Stimulated activated CD4-positive, alpha-beta T cell treated with anti-CD3 and anti-CD28 coated beads, Interleukin-12 subunit alpha, Interleukin-12 subunit beta, amount 100 ng/mL, for 24 hours (primary cell): ENCODE results near the gene HSPA1L.

Source experiments
- DNase-seq, 2 experiments: peaks; one replicate each; pipeline ENCODE4 v3.0.0-alpha.2; 2020; ENCODE audit warnings: low read depth in 2 of 2

The HSPA1L gene

GRCh38 chr6:31782126-31782855 lies 32.8 kb downstream of the HSPA1L start:
- no peak for DNase-seq

GRCh38 chr6:31781244-31782125 lies 33.6 kb downstream of the HSPA1L start:
- no peak for DNase-seq

- DNase-seq = no peak
Measured at GRCh38 chr6:31780507-31781243, 34.4 kb downstream of the HSPA1L start.

- DNase-seq = no peak
Measured at GRCh38 chr6:31779908-31780307, 35.2 kb downstream of the HSPA1L start.

GRCh38 chr6:31778999-31779885 lies 35.8 kb downstream of the HSPA1L start:
- no peak for DNase-seq

- DNase-seq = no peak
Measured at GRCh38 chr6:31778193-31778592, 36.9 kb downstream of the HSPA1L start.

GRCh38 chr6:31777667-31778050 lies 37.4 kb downstream of the HSPA1L start:
- DNase-seq = no peak

GRCh38 chr6:31776989-31777666 lies 38.0 kb downstream of the HSPA1L start, which contains the start of gene VWA7:
TSS of gene VWA7 (minus strand) at chr6:31777328. CDS start at chr6:31776779, 549 bp downstream.
- peak; percentile 51 to 73 for DNase-seq

GRCh38 chr6:31776485-31776988 lies 38.5 kb downstream of the HSPA1L start:
- peak in 1 of 2 experiments; percentile 11 for DNase-seq

GRCh38 chr6:31775633-31776484 lies 39.2 kb downstream of the HSPA1L start:
- DNase-seq = no peak

- DNase-seq = no peak
Measured at GRCh38 chr6:31775184-31775583, 39.9 kb downstream of the HSPA1L start.

- DNase-seq = no peak
Measured at GRCh38 chr6:31771992-31772358, 43.1 kb downstream of the HSPA1L start.

GRCh38 chr6:31770860-31771259 lies 44.2 kb downstream of the HSPA1L start:
- DNase-seq = no peak

GRCh38 chr6:31769684-31770371 lies 45.3 kb downstream of the HSPA1L start:
- DNase-seq = peak; percentile 61 to 73

- no peak for DNase-seq
Measured at GRCh38 chr6:31768363-31769257, 46.5 kb downstream of the HSPA1L start.

- DNase-seq = no peak
Measured at GRCh38 chr6:31767096-31767645, 47.9 kb downstream of the HSPA1L start.
